Measurements from ENCODE around the gene SPATA6.
"Not testable (repeated sequence)": the region's sequence is repeated elsewhere in the genome, so short reads cannot be mapped to it uniquely, and the experiment has no call there.

The SPATA6 gene

DNA sequence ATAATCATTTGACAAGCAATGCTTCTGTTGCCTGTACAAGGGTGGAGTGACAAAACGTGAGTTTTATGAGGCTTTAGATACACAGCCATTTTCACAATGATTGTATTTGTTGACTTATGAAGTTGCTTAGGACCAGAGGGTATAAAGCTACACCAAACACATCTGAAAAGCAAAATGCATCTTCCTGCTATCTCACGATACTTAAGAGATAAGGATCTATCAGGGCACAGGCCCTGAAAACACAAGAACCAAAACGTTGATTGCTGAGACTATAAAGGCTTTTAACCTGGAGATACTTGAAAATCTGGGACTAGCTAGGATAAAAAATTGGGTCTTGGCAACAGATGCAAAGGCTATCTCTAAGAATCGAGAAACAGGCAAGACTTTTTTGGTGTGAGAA, 133.7 kb downstream of the SPATA6 start:
- DNase-seq, result no peak

GRCh38 chr1:48333316-48333715, 138.7 kb downstream of the SPATA6 start:
- DNase-seq, result no peak

DNA sequence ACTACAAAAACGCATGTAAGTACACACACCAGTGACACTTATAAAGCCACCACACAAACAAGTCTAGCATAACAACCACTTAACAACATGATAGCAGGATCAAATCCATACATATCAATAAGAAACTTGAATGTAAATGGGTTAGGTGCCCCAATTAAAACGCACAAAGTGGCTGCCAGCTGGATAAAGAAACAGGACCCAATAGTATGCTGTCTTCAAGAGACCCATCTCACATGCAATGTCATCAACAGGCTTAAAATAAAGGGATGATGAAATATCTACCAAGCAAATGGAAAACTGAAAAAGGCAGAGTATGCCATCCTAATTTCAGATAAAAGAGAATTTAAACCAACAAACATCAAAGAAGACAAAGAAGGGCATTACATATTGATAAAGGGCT, 139.9 kb downstream of the SPATA6 start:
- DNase-seq, result no peak

- no peak for DNase-seq
Observed at GRCh38 chr1:48329905-48330304, 142.1 kb downstream of the SPATA6 start.

GRCh38 chr1:48329486-48329885, 142.5 kb downstream of the SPATA6 start:
- DNase-seq, result no peak

GRCh38 chr1:48311829-48312228, 160.2 kb downstream of the SPATA6 start:
- DNase-seq, result not testable (repeated sequence)

- no peak for DNase-seq
Observed at GRCh38 chr1:48309564-48310082, 162.4 kb downstream of the SPATA6 start.

GRCh38 chr1:48302652-48303051, 169.4 kb downstream of the SPATA6 start:
- no peak for DNase-seq

- DNase-seq, result no peak
Observed at GRCh38 chr1:48294656-48295055, 177.3 kb downstream of the SPATA6 start.

- not testable (repeated sequence) for DNase-seq
Observed at GRCh38 chr1:48294094-48294493, 177.9 kb downstream of the SPATA6 start.

GRCh38 chr1:48292706-48293105, 179.3 kb downstream of the SPATA6 start:
- DNase-seq, result no peak

DNA sequence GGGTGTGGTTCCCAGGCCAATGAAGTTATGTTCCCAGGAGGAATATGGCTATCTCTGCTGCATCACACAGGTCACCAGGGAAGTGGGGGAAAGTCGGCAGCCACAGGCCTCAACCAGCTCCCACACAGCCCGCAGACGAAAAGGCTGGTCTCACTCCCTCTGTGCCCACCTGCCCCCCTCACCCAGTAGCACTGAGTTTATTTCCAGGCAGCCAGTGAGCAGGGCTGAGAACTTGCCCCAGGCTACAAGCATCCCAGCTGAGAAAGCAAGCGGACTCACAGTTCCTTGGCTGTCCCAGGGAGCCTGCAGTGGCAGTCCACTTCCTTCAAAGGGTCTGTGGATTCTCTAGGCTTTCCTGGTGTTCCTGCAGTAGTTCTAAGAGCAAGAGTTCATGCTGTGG, 180.6 kb downstream of the SPATA6 start:
- no peak for DNase-seq

DNA sequence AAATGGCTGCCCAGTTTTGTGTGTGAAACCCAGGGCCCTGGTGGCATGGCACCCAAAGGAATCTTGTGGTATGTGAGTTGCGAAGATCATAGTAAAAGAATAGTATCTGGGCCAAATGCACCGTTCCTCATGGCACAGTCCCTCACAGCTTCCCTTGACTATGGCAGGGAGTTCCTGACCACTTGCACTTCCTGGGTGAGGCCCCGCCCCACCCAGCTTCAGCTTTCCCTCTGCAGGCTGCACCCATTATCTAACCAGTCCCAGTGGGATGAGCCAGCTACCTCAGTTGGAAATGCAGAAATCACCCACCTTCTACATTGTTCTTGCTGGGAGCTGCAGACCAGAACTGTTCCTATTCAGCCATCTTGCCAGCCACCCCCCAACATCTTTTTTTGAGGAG, 186.5 kb downstream of the SPATA6 start:
- no peak for DNase-seq

DNA sequence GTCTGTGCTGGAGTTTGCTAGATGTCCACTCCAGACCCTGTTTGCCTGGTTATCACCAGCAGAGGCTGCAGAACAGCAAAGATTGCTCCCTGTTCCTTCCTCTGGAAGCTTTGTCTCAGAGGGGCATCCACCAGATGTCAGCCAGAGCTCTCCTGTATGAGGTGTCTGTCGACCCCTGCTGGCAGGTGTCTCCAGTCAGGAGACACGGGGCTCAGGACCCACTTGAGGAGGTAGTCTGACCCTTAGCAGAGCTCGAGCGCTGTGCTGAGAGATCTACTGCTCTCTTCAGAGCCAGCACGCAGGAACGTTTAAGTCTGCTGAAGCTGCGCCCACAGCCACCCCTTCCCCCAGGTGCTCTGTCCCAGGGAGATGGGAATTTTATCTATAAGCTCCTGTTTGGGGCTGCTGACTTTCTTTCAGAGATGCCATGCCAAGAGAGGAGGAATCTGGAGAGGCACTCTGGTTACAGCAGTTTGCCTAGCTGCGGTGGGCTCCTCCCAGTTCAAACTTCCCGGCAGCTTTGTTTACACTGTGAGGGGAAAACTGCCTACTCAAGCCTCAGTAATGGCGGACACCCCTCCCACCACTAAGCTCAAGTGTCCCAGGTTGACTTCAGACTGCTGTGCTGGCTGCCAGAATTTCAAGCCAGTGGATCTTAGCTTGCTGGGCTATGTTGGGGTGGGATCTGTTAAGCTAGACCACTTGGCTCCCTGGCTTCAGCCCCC, 187.1 kb downstream of the SPATA6 start:
- DNase-seq, result not testable (repeated sequence)

- DNase-seq, result not testable (repeated sequence)
Observed at GRCh38 chr1:48282329-48282728, 189.7 kb downstream of the SPATA6 start.

DNA sequence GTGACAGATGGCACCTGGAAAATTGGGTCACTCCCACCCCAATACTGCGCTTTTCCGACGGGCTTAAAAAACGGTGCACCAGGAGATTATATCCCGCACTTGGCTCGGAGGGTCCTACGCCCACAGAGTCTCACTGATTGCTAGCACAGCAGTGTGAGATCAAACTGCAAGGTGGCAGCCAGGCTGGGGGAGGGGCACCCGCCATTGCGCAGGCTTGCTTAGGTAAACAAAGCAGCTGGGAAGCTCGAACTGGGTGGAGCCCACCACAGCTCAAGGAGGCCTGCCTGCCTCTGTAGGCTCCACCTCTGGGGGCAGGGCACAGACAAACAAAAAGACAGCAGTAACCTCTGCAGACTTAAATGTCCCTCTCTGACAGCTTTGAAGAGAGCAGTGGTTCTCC, 194.6 kb downstream of the SPATA6 start:
- DNase-seq, result not testable (repeated sequence)

DNA sequence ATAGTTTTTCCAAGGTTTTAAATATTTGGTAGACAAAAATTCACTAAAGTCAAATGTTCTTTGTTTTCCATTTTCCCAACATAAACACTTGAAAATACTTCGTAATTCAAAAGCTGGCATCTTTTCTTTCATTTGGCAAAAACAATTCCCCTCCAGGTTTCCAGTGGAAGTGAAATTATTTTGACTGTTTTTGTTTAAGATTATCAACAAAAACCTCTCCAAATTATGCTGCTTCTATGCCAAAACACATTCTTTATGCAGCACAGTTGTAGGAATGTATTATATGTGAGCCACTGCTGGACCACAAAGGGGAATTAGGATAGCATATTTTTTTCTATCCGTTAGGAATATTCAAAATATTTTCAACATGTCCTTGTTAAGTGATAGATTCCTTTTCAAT, 205.4 kb downstream of the SPATA6 start:
- DNase-seq, result no peak

- no peak for DNase-seq
Observed at GRCh38 chr1:48263041-48263440, 209.0 kb downstream of the SPATA6 start.

GRCh38 chr1:48261881-48262400, 210.1 kb downstream of the SPATA6 start:
- no peak for DNase-seq

DNA sequence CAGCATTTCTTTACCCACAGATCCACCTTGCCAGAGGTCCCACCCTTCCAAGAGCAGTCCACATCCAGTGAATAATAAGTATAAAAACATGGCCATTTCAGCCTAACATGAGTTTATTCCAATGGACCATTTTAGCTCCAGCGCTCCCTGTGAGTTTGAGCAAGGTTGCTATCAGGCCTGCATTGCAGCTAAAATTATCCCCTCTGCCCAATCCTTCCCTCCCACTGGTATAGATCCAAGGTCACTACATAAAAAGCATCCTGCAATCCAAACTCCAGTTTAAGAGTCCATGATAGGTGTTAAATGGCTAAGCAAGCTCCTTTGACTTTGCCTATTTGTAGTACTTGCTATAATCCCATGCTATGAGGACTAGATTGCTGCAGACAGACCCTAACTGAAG, 213.9 kb downstream of the SPATA6 start:
- no peak for DNase-seq

GRCh38 chr1:48254254-48254653, 217.8 kb downstream of the SPATA6 start:
- DNase-seq, result no peak

DNA sequence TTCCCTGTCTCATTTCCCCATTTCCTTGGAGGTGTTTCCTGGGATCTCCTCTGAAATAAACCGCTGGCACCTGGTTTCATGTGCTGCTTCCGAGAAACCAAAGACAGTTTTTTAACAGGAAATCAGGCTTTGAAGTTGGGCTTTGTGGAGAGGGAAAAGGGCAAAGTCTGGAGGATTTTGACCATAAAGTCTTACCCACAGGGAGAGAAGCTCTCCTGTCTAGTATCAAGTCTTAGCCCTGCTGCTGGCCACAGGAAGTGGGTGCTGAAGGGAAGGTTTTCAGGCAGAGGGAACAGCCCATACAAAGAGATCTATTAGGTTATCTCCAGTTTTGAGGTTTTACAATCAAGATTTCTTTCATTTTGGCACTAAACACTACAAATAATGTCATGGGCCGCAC, 220.2 kb downstream of the SPATA6 start:
- DNase-seq, result no peak

DNA sequence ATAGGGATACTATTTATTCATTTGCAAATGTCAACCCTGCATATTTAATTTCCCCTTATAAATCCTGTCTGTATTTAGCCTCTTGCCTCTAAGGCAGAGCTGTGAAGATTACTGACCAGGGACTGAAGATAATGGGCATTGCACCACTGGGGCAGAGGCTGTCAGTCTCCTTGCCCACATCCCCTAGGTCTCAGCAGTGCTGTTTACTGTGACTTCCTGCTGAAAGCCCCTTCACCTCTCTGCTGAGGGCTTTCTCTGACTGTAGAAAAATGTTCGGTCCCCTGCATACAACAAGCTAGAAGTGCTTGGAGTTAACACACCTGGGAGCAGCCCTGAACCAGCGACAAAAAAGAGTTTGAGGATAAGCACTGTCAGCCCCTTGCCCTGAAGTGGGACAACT, 220.7 kb downstream of the SPATA6 start:
- no peak for DNase-seq

DNA sequence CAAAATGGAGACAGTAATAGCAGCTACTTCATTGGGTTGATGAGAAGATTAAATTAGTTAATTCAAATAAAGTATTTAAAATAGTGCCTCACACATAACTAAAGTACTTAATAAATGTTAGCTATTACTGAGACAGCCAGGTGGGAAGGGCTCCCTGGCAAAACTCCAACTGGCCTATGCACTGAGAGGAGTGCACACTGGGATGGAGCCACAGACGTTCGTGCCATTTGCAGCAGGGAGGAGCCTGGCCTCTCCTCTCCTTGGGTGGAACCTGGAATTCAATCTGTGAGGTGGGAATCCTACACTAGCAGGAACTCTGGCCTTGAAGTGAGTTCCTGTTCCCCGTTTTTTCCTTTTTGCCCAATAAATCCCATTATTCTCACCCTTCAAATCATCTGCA, 221.4 kb downstream of the SPATA6 start:
- DNase-seq, result no peak

- DNase-seq, result no peak
Observed at GRCh38 chr1:48249868-48250267, 222.1 kb downstream of the SPATA6 start.
